Measurements from ENCODE around the gene TTC23.

- no peak for TF ChIP-seq POLR2A (IDR thresholded peaks at IDR 0.05)
- TF ChIP-seq, protein P1, sequence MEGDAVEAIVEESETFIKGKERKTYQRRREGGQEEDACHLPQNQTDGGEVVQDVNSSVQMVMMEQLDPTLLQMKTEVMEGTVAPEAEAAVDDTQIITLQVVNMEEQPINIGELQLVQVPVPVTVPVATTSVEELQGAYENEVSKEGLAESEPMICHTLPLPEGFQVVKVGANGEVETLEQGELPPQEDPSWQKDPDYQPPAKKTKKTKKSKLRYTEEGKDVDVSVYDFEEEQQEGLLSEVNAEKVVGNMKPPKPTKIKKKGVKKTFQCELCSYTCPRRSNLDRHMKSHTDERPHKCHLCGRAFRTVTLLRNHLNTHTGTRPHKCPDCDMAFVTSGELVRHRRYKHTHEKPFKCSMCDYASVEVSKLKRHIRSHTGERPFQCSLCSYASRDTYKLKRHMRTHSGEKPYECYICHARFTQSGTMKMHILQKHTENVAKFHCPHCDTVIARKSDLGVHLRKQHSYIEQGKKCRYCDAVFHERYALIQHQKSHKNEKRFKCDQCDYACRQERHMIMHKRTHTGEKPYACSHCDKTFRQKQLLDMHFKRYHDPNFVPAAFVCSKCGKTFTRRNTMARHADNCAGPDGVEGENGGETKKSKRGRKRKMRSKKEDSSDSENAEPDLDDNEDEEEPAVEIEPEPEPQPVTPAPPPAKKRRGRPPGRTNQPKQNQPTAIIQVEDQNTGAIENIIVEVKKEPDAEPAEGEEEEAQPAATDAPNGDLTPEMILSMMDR (IDR thresholded peaks at IDR 0.05): no peak
- no peak for TF ChIP-seq POLR2AphosphoS5 (IDR thresholded peaks at IDR 0.05)
- no peak for TF ChIP-seq EP300 (IDR thresholded peaks at IDR 0.05)
These were observed 72.6 kb downstream of the TTC23 start for GRCh38 chr15:99176757-99177156.
